Activated CD4-positive, alpha-beta T cell treated with anti-CD3 and anti-CD28 coated beads for 36 hours (primary cell): Measurements from ENCODE around the gene FLACC1. TPM values are rescaled to one million over a fixed set of nuclear protein-coding genes. Genes with fewer than 3 reads are reported as not detected.
A peak's percentile ranks its signal among the peaks of the same experiment; 100 is the strongest.

ENCODE experiments used
- ATAC-seq: fragments of 200-7000 bp; cut with Tn5 transposase; one replicate; pipeline ENCODE4 v1.10.0; 2021; ENCODE audit warnings: mild to moderate bottlenecking, moderate library complexity
- CTCF ChIA-PET: fragments of 350-600 bp; sonication (Branson Sonifier 250); formaldehyde crosslinking; loops from one replicate; lab custom pipeline; 2021; ENCODE audit warnings: antibody characterized with exemption; lab: Charles Lee
- POLR2A ChIA-PET: fragments of 350-600 bp; sonication (Branson Sonifier 250); formaldehyde crosslinking; loops from one replicate; lab custom pipeline; 2021; ENCODE audit warnings: antibody characterized with exemption, inconsistent platforms; lab: Charles Lee
- DNase-seq: peaks from one replicate; pipeline ENCODE4 v3.0.0-alpha.2; 2020
- H3K27ac Mint-ChIP-seq: one replicate; pipeline ENCODE4 v1.8.0; 2021; ENCODE audit warnings: mixed read lengths
- H3K27me3 Mint-ChIP-seq: one replicate; pipeline ENCODE4 v1.8.0; 2021; ENCODE audit warnings: mixed read lengths
- H3K36me3 Mint-ChIP-seq: one replicate; pipeline ENCODE4 v1.8.0; 2021; ENCODE audit warnings: low read depth, mixed read lengths
- H3K4me1 Mint-ChIP-seq: one replicate; pipeline ENCODE4 v1.8.0; 2021; ENCODE audit warnings: mixed read lengths
- H3K4me3 Mint-ChIP-seq: one replicate; pipeline ENCODE4 v1.8.0; 2021; ENCODE audit warnings: mild to moderate bottlenecking, moderate library complexity, mixed read lengths
- H3K9me3 Mint-ChIP-seq: one replicate; pipeline ENCODE4 v1.8.0; 2021; ENCODE audit warnings: low read depth, mixed read lengths
- intact Hi-C, 2 experiments: fragments of 100-400 bp; cut with DNase I in 1 of 2; cut with micrococcal nuclease in 1 of 2; formaldehyde crosslinking; loops; one replicate each; pipeline versions ENCODE4 v1.14.2 to v1.15.1; 2022 to 2024; cut with DNase I, micrococcal nuclease
- total RNA-seq, 2 experiments: library from RNA; stranded (reverse); gene quantifications; one replicate each; pipeline ENCODE4 v1.2.3, GENCODE V29; 2021

The FLACC1 gene
- total RNA-seq: under 1 TPM; 0.48 to 0.72 TPM

GRCh38 chr2:201357221-201357620, at the start of gene FLACC1:
TSS of gene FLACC1 (minus strand) at chr2:201357345. CDS start at chr2:201351404, 5,941 bp downstream.
- no peaks in the 10 kb centered on the region for H3K27me3 Mint-ChIP-seq
- peaks cover 11% of the 10 kb centered on the region for H3K36me3 Mint-ChIP-seq
- no peaks in the 10 kb centered on the region for H3K9me3 Mint-ChIP-seq
- no peak for ATAC-seq
- DNase-seq: no peak
- intact Hi-C loops: no loop called here
- ChIA-PET CTCF (interaction anchor here (1.0 to 1.8 kb wide), 3 partner anchors 59 to 276 kb away, joined by 3 to 4 read pairs (median 4); no protein-coding TSS in a partner anchor), POLR2A (no interaction called here)
- peaks cover 26% of the 10 kb centered on the region for H3K4me1 Mint-ChIP-seq
- H3K27ac Mint-ChIP-seq: no peak within 1 kb of the TSS
- H3K4me3 Mint-ChIP-seq: no peak within 1 kb of the TSS

- DNase-seq (no peak), ATAC-seq (peak; percentile 39)
- Mint-ChIP-seq H3K27ac (peak overlapping the region; percentile 31), H3K4me3 (no peak overlapping the region), H3K9me3 (no peaks in the 10 kb centered on the region), H3K4me1 (peaks cover 25% of the 10 kb centered on the region), H3K27me3 (no peaks in the 10 kb centered on the region), H3K36me3 (peaks cover 14% of the 10 kb centered on the region)
- ChIA-PET CTCF (interaction anchor here (0.9 kb wide), 1 partner anchor 29 kb away, joined by 3 read pairs; no protein-coding TSS in a partner anchor), POLR2A (no interaction called here)
- intact Hi-C loops: no loop called here
These were observed 49.0 kb upstream of the FLACC1 start for GRCh38 chr2:201406077-201406662.

GRCh38 chr2:201404699-201405280, 47.6 kb upstream of the FLACC1 start:
- ChIA-PET POLR2A (interaction anchor here (0.6 kb wide), 1 partner anchor 128 kb away, joined by 3 read pairs; no protein-coding TSS in a partner anchor), CTCF (interaction anchor here (0.8 to 1.0 kb wide), 2 partner anchors 47 to 165 kb away, joined by 3 to 4 read pairs; partner anchors contain the start of gene STRADB)
- intact Hi-C loops: no loop called here
- no peak overlapping the region for H3K4me3 Mint-ChIP-seq
- no peaks in the 10 kb centered on the region for H3K9me3 Mint-ChIP-seq
- H3K36me3 Mint-ChIP-seq: peaks cover 14% of the 10 kb centered on the region
- ATAC-seq (peak; percentile 57), DNase-seq (no peak)
- H3K27ac Mint-ChIP-seq: no peak overlapping the region
- peaks cover 25% of the 10 kb centered on the region for H3K4me1 Mint-ChIP-seq
- no peaks in the 10 kb centered on the region for H3K27me3 Mint-ChIP-seq

- Mint-ChIP-seq H3K9me3 (no peaks in the 10 kb centered on the region), H3K36me3 (peaks cover 22% of the 10 kb centered on the region), H3K27me3 (no peaks in the 10 kb centered on the region), H3K4me3 (no peak overlapping the region), H3K27ac (no peak overlapping the region), H3K4me1 (peaks cover 25% of the 10 kb centered on the region)
- POLR2A ChIA-PET: no interaction called here
- CTCF ChIA-PET: no interaction called here
- DNase-seq: no peak
- ATAC-seq: no peak
- intact Hi-C loops: no loop called here
These were observed 46.7 kb upstream of the FLACC1 start for GRCh38 chr2:201403880-201404279.

GRCh38 chr2:201402651-201403562, 45.8 kb upstream of the FLACC1 start:
- Mint-ChIP-seq H3K9me3 (no peaks in the 10 kb centered on the region), H3K36me3 (peaks cover 21% of the 10 kb centered on the region), H3K27me3 (no peaks in the 10 kb centered on the region), H3K27ac (no peak overlapping the region), H3K4me1 (peaks cover 24% of the 10 kb centered on the region), H3K4me3 (no peak overlapping the region)
- intact Hi-C loops: no loop called here
- ATAC-seq (no peak), DNase-seq (no peak)
- ChIA-PET CTCF (interaction anchor here (1.6 kb wide), 1 partner anchor 12 kb away, joined by 3 read pairs; no protein-coding TSS in a partner anchor), POLR2A (no interaction called here)

- ChIA-PET CTCF (interaction anchor here (0.6 to 1.6 kb wide), 3 partner anchors 13 to 231 kb away, joined by 3 read pairs; no protein-coding TSS in a partner anchor), POLR2A (no interaction called here)
- Mint-ChIP-seq H3K27me3 (no peaks in the 10 kb centered on the region), H3K27ac (no peak overlapping the region), H3K36me3 (peaks cover 23% of the 10 kb centered on the region), H3K4me1 (peaks cover 17% of the 10 kb centered on the region), H3K4me3 (no peak overlapping the region), H3K9me3 (no peaks in the 10 kb centered on the region)
- DNase-seq: no peak
- intact Hi-C loops: no loop called here
- ATAC-seq: no peak
These were observed 44.7 kb upstream of the FLACC1 start for GRCh38 chr2:201401815-201402214.

GRCh38 chr2:201396595-201396994, 39.5 kb upstream of the FLACC1 start:
- ChIA-PET POLR2A (no interaction called here), CTCF (interaction anchor here (0.6 to 1.1 kb wide), 2 partner anchors 13 to 35 kb away, joined by 3 read pairs; no protein-coding TSS in a partner anchor)
- H3K36me3 Mint-ChIP-seq: peaks cover 29% of the 10 kb centered on the region
- no peaks in the 10 kb centered on the region for H3K9me3 Mint-ChIP-seq
- no peak overlapping the region for H3K4me3 Mint-ChIP-seq
- no peak overlapping the region for H3K27ac Mint-ChIP-seq
- peaks cover 4% of the 10 kb centered on the region for H3K4me1 Mint-ChIP-seq
- intact Hi-C loops: no loop called here
- no peak for DNase-seq
- no peaks in the 10 kb centered on the region for H3K27me3 Mint-ChIP-seq
- no peak for ATAC-seq

GRCh38 chr2:201383136-201383535, 26.0 kb upstream of the FLACC1 start:
- H3K4me3 Mint-ChIP-seq: no peak overlapping the region
- H3K27me3 Mint-ChIP-seq: no peaks in the 10 kb centered on the region
- POLR2A ChIA-PET: no interaction called here
- no peak for ATAC-seq
- peaks cover 5% of the 10 kb centered on the region for H3K9me3 Mint-ChIP-seq
- H3K4me1 Mint-ChIP-seq: no peaks in the 10 kb centered on the region
- intact Hi-C loops: no loop called here
- CTCF ChIA-PET: interaction anchor here (0.9 kb wide), 1 partner anchor 13 kb away, joined by 3 read pairs; no protein-coding TSS in a partner anchor
- no peak overlapping the region for H3K27ac Mint-ChIP-seq
- H3K36me3 Mint-ChIP-seq: peaks cover 41% of the 10 kb centered on the region
- no peak for DNase-seq

- Mint-ChIP-seq H3K4me1 (no peaks in the 10 kb centered on the region), H3K36me3 (peaks cover 35% of the 10 kb centered on the region), H3K9me3 (peaks cover 5% of the 10 kb centered on the region), H3K27ac (no peak overlapping the region), H3K4me3 (no peak overlapping the region), H3K27me3 (no peaks in the 10 kb centered on the region)
- no peak for ATAC-seq
- ChIA-PET CTCF (no interaction called here), POLR2A (no interaction called here)
- intact Hi-C loops: no loop called here
- no peak for DNase-seq
These were observed 21.6 kb upstream of the FLACC1 start for GRCh38 chr2:201378496-201379397.

GRCh38 chr2:201377218-201377617, 20.1 kb upstream of the FLACC1 start:
- H3K27me3 Mint-ChIP-seq: no peaks in the 10 kb centered on the region
- CTCF ChIA-PET: interaction anchor here (1.1 to 1.6 kb wide), 3 partner anchors 12 to 79 kb away, joined by 3 to 4 read pairs (median 3); no protein-coding TSS in a partner anchor
- intact Hi-C loops: no loop called here
- H3K4me3 Mint-ChIP-seq: no peak overlapping the region
- DNase-seq (no peak), ATAC-seq (no peak)
- H3K27ac Mint-ChIP-seq: no peak overlapping the region
- no peaks in the 10 kb centered on the region for H3K4me1 Mint-ChIP-seq
- H3K9me3 Mint-ChIP-seq: peaks cover 5% of the 10 kb centered on the region
- POLR2A ChIA-PET: no interaction called here
- peaks cover 35% of the 10 kb centered on the region for H3K36me3 Mint-ChIP-seq
